ENCODE data around the gene F10. TPM values are rescaled to one million over a fixed set of nuclear protein-coding genes. Genes with fewer than 3 reads are reported as not detected.

F10 gene
- total RNA-seq, 1 donor from 2014 or later, result 20.6 TPM

DNA sequence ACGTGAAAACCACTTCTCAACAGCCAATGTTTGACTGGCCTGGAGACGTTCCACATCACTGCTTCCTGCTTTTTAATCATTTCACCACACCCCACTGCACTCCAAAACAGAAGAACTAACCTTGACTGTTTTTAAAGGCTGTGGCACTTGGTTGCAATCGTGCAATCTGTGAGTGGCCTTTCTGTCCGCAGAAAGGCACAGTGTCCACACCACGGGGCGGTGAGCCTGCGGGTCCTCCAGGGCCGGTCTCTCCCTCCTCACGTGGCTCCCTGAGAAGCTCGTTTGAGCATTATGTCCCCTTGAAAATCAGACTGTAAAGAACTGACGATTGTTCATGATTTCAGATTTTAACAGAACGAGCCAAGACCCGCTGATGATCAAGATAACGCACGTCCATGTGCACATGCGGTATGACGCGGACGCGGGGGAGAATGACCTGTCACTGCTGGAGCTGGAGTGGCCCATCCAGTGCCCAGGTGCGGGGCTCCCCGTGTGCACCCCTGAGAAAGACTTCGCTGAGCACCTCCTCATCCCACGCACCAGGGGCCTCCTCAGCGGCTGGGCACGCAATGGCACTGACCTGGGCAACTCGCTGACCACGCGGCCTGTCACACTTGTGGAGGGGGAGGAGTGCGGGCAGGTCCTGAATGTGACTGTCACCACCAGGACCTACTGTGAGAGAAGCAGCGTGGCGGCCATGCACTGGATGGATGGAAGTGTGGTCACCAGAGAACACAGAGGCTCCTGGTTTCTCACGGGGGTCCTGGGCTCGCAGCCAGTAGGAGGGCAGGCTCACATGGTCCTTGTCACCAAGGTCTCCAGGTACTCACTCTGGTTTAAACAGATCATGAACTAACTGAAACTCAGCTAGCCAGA lies 48.9 kb downstream of the F10 start:
- DNase-seq, result no peak

DNA sequence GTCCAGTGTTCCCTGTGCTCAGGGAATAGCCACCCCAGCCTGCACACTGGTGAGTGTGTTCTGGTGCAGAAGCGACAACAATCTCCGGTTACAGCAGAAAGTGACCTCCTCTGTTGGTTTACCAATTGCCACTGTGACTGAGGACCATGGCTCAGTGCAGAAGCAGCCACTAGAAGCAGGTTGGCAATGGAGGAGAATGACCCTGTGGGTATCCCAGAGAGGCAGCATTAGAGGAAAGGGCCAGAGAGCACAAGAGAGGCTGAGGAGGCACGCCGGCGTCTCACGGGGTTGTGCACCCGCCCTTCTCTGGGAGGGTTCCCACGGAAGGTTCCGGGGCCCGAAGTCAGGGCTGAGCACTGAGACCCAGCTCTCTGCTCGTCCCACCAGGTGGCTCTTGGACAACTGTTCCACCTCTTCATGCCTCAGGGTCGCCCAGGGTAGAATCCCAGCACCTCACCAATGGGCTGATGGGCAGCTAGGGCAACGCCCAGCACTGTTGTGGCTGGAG lies 49.9 kb downstream of the F10 start:
- DNase-seq, result no peak

DNA sequence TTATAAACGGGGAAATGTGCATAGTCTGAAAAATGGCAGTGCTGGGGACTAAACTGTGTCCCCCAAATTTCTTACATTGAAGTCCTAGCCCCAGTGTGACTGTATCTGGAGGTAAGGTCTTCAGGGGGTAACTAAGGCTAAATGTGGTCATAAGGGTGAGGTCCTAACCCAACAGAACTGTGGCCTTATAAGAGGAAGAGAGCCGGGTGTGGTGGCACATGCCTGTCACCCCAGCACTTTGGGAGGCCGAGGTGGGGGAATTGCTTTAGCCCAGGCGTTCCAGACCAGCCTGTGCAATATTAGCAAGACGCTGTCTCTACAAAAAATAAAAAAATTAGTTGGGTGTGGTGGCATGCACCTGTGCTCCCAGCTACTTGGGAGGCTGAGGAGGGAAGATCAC lies 53.7 kb downstream of the F10 start:
- DNase-seq, result no peak

DNA sequence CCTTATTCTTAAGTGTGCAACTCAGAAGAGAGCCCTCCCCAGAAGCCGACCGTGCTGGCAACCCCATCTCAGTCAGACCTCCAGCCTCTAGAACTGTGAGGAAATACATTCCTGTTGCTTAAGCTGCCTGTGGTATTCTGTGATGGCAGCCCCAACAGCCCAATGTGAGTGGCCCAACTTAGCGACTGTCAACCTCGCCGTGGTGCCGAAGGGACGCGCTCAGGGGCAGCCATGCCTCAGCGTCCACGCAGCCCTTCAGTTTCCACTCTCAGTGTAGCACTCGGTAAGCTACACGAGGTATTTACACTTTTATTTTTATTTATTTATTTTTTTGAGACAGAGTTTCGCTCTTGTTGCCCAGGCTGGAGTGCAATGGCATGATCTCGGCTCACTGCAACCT lies 54.2 kb downstream of the F10 start:
- no peak for DNase-seq

DNA sequence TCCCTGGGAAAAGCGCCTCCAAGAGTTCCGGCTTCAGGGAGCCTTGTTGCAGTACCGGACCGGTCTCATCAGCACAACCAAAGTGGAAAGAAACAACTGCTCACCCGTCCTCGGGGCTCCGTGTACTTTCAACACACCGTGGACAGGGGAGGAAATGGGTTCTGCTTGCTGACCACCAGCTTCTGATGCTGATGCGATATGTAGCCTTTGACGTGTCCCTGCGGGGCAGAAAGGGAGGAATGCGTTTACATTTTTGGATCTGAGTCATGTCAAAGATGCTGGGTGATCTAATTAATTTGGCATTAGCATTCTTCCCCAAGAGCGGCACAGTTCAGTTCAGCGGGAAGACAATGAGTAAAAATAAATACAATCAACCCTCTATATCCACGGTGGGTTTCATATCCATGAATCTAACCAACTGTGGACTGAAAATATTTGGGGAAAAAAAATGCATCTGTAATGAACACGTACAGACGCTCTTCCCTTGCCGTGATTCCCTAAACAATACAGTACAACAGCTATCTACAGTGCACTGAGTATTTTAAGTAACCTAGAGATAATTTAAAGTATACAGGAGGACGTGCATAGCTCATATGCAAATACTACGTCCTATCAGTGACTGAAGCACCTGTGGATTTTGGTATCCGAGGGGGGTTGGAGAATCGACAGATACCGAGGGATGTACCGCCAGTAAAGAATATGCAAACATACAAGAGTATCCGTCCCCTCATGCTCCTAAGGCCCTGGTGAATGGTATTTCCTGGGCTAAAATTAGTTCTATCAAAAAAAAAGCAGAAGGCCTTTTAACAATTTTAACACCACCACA lies 55.7 kb downstream of the F10 start:
- DNase-seq, result no peak

DNA sequence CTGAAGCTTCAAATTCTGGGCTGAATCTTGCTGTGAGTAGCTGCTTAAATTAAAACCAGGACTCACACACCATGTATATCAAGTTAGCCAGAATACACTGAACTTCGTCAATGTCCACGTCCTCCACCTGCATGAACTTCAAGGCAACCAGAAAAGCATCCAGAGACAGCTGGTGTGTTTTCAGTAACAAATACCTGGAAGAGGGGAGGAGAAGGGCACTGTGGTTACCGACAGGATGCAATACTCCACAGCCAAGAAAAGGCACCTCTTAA lies 56.2 kb downstream of the F10 start:
- no peak for DNase-seq

DNA sequence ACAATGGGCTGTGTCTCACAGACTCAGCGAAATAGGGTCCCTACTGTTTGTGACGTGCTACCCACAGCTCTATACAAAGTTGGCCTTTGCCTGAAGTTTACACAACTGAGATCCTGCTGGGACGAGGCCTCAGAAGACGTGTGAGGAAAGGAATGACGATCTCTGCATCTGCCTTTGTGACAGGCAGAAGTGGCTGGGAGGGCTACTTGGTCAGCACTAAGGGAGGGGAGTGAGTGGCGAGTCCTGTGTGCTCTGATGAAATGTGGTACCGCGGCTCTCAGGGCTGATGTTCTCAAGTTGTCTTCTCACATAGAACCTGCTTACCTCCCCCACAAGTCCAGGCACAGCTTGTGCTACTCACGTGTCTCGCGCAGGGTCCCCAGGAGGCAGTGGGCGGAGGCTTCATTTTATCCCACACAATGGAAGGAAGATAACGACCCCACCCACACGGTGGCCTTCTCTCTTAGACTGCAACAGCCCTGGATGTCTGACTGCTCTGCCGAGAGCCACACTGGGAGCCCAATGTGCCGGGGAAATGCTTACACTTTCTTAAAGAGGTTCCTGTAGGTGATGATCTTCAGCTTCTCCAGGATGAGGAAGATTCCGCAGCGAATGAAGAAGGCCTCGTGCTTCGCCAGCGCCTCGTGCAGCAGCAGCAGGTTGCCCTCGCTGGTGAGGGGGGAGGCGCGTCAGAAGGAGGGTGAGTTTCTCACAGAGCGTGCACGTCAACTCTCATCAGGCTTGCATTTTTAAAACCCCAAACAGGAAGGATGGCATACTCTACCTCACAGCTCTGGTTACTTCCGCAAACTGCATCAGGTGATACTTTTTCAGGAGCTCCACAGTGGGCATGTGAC lies 57.0 kb downstream of the F10 start:
- DNase-seq, result no peak

DNA sequence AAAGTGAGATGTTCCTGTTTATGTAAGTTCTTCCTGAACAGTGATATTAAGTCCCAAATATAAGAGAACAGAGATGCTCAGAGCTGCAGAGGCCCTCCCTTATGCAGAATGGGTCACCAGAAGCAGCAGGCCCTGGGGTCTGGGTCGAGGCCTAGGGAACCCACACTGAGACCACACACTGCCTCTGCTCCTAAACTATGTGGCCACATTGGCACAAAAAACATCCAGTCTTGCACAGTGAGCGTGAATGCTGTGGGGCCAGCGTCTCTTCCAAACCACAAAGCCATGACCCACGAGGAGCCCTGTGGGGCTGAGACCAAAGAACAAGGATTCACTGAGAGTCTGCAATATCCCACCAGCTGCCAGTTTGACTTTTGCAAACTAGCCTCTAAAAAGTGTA lies 59.4 kb downstream of the F10 start:
- DNase-seq, result no peak

DNA sequence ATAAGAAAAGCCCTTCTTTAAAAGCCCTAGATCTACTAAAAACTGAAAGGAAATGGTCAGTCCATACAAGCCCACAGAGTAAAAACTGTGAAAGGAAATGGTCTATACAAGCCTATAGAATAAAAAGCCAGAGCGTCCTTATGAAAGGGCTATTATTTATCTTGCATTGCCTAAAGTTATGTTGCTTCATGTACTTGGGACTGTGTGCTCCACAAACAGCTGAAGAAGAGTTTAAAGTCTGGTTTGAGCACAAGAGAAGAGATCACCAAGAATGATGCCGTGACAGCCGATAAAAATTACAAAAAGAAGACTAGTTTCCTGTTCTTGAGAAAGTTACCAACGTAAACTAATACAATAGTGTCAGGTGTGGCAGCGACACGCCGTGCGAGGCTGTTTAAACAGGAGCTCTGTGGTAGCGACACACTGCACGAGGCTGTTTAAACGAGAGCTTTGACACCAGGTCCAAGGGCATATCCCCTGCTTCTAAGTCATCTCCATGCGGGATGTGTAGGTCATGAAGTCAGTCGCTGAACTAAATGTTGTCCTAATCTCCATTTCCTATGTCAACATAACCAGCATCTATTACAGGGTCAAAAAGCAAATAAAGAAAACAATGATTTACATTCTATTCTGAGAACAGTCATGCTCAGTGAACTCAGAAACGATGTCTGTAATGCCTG lies 61.0 kb downstream of the F10 start:
- DNase-seq, result no peak

DNA sequence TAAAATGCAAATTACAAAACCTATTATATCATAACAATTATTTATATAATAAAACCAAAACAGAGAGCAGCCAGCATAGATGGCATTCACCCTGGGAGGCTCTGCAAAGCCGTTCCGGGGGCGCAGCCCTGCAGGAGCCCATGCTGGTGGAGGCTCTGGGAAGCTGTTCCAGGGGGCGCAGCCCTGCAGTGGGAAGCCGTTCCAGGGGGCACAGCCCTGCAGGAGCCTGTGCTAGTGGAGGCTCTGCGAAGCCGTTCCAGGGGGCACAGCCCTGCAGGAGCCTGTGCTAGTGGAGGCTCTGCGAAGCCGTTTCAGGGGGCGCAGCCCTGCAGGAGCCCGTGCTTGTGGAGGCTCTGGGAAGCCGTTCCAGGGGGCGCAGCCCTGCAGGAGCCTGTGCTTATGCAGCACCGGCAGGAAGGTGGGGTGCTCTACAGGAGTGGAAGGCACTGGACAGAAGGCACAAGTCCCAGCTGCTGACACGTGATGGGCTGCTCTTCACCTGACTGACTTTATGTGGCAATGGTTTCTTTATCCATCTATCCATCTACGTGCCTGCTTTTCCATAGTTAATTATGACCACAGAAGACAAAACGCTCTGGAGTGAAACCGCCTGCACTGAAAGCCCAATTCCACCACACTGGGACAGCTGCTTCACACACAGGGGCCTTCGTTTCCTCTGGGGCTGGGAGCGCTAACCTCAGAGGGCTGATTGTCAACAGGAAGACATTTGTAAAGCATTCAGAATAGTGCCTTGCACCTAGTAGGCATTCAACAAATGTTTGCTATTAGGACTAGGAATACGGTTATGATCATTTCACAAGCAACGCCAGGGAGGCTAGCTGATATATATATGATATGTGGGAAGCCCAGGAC lies 62.2 kb downstream of the F10 start:
- no peak for DNase-seq

DNA sequence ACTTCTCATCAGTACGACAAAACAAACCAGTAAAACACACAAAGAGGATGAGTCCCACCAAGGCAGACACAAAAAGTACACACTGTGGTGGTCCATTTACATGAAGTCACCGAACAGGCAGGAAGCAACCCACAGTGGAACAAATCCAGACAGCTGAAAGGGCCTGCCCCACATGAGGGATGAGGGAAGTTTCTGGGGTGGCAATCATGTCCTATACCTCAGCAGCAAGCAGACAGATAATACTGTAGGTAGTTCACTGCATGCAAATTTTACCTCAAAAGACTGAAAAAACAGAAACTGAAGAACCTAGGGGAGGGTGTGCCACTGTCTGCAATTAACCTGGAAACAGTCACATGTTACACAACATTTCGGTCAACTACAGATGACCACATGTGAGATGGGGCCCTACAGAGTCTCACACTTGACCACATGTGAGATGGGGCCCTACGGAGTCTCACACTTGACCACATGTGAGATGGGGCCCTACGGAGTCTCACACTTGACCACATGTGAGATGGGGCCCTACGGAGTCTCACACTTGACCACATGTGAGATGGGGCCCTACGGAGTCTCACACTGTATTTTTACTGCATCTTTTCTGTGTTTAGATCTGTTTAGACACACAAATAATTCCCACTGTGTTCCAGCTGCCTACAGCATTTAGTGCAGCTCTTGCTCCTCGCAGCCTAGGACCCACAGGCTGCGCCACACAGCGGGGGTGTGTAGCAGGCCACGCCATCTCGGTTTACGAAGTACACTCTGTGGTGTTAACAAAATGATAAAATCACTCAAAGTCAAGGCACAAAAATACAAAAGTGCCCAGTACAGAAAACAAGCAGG lies 63.7 kb downstream of the F10 start:
- no peak for DNase-seq

DNA sequence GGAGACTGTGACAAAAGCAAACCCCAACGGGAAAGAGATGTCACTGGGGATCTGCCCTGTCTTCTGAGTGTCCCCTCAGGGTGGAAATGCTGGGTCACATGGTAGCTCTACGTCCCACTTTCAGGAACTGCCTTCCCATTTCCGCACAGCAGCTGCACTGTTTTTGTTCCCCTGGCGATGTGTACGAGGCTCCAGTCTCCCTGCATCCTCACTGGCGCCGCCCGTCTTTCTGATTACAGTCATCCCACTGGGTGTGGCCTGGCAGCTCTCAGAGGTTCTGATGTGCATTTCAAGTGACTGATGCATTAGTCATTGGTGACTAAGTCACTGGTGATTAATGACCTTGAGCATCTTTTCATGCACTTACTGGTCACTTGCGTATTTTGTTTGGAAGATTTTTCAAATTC lies 64.7 kb downstream of the F10 start:
- no peak for DNase-seq

DNA sequence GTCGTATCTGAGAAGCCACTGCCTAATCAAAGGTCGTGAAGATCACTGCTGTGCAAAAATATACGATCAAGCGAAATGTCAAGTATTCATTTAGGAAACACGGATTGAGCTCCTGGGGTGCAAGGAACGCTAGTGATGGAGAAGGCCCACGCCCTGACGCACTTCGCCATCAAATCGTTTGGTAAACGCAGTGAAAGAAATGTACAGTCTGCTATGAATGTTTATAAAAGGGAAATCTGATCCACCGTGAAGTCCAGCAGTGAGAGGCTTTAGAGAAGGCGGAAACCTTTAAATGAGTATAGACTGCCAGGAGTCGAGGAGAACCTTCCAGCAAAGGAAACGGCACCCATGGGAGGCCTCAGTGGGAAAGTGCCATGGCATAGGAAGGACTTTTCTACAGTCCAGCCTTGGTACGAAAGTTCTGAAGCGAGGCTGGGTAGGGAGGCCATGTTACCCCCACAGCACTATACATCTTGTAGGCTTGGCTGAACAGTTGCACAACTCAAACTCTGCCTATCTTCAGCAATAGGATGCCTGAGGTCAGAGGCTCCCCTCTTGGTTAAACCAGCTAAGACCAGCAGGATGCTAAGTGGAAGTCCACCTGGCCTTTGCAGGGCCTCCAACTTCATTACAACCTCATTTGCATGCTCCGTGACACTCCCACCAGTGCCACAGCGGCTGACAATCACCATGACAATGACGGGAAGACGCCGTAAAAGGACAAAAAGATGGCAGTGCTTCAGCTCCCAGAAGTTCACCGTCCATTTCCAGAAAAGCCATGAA lies 65.5 kb downstream of the F10 start:
- DNase-seq, result no peak

DNA sequence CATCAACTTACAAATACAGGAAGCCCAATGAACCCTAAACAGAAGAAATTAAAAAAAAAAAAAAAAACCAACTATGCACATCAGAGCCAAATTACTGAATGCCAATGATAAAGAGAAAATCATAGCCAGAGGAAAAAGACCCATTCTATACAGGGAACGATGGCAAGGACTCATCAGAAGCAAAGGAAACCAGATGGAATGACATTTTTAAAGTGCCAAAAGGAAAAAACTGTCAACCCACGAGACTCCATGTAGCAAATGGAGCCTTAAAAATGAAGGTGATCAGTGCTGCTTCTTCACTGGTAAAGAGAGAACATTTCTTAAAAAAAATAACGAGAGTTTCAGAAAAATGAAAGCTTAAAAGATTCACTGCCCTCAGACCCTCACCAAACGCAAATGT lies 67.6 kb downstream of the F10 start:
- DNase-seq, result no peak

DNA sequence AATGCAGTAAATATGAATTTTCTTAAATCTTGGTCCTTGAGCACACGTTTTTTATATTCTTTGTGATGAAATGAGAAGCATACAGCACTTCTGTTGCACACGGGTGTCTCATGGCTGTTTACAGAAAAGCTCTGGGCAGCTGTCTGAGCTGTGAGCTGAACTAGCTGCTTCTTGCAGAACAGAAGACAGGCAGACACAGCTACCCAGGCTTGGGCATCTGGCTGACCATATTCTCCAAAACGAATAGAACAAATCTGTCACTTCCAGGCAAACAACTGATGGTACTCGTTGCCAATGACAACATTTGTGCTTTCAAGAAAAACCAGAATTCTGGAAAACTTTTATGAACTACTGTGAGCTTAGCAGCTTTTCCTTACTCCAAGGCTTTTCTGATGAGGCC lies 69.7 kb downstream of the F10 start:
- no peak for DNase-seq

DNA sequence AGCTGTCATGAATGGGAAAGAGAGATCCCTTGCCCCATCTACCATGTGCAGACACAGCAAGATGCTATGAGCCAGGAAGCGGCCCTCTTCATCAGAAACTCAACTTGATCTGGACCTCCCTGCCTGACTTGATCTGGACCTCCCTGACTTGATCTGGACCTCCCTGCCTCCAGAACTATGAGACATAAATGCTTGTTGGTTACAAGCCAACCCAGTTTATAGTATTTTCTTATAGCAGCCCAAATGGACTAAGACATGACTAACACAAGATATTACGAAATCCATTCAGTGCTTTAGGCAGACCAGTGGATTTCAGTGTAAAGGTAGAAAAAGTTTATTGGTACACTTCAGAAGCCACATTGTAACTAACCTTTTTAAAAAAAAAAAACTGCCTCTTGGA lies 70.3 kb downstream of the F10 start:
- DNase-seq, result no peak

DNA sequence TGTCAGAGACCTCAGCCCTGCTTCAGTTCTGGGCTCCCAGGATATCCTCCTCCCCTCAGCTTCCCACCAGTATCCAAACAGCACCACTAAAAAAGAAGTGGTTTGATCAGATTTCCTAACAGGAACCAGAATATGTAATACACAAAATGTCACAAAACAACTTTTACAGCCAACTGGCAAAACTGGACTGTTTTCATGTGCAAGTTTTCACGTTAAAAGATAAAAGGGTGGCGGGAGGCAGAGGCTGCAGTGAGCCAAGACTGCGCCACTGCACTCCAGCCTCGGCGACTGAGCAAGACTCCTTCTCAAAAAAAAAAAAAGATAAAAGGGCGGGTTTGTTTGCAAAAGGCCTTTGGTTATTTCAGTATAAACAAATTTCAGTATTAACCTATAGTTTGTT lies 72.8 kb downstream of the F10 start:
- no peak for DNase-seq

DNA sequence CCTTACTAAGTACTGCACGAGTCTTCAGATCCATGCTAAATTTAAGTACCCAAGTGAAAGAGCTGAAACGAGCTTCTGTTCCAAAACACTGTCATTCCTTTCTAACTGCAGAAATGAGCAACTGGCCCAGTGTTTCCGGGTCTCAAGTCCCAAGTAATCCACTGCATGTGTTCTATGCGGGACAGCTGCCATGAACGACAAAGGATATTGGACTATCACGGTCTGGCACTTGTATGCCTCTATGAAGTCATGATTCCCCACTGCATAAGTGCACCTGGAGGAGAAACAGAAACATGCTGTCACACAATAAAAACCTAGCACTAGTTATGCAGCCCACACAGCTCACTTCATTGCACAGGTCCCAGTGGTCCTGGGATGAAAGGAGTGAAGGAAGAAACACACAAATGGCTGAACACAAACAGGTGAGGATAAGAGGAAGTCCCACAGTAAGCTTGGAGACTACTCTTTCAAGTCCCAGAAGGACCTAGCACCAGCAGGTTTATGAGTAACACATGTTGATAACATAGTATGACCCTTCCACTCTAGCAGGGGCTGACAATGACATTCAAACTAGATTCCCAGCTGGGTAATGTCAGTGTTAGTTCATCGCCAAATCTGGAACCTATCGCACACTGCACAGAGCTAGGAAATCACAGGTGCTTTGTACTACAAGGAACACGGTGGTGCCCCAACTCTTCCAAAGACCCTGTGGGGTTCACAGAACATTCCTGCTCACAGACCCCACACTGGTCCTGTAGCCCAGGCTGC lies 74.6 kb downstream of the F10 start:
- no peak for DNase-seq
